ENCODE data around the gene DDX24.

The DDX24 gene

GRCh38 chr14:94080621-94081385, at the start of gene DDX24, which contains the start of gene IFI27L1:
Gene DDX24, minus strand, starts transcription at chr14:94081202. Its CDS starts 1,460 bp downstream, at chr14:94079742.
Gene IFI27L1, plus strand, starts transcription at chr14:94081310. Its CDS starts 15,628 bp downstream, at chr14:94096938.
- peak; percentile 54 for DNase-seq

GRCh38 chr14:94129758-94130414, 48.9 kb upstream of the DDX24 start:
- no peak for DNase-seq

GRCh38 chr14:94129111-94129757, 48.2 kb upstream of the DDX24 start, which contains the start of gene IFI27L2:
Gene IFI27L2, minus strand, starts transcription at chr14:94129604. Its CDS starts 40 bp downstream, at chr14:94129564.
- DNase-seq, result no peak

- DNase-seq, result no peak
Measured at GRCh38 chr14:94128216-94128839, 47.3 kb upstream of the DDX24 start.

- no peak for DNase-seq
Measured at GRCh38 chr14:94127330-94127729, 46.3 kb upstream of the DDX24 start.

GRCh38 chr14:94126800-94127199, 45.8 kb upstream of the DDX24 start:
- DNase-seq, result no peak

GRCh38 chr14:94126419-94126677, 45.3 kb upstream of the DDX24 start:
- no peak for DNase-seq

- no peak for DNase-seq
Measured at GRCh38 chr14:94125659-94126418, 44.8 kb upstream of the DDX24 start.

- no peak for DNase-seq
Measured at GRCh38 chr14:94124582-94125377, 43.8 kb upstream of the DDX24 start.

- DNase-seq, result no peak
Measured at GRCh38 chr14:94123868-94124267, 42.9 kb upstream of the DDX24 start.

GRCh38 chr14:94123296-94123695, 42.3 kb upstream of the DDX24 start:
- no peak for DNase-seq

- no peak for DNase-seq
Measured at GRCh38 chr14:94122438-94122837, 41.4 kb upstream of the DDX24 start.

GRCh38 chr14:94121485-94121884, 40.5 kb upstream of the DDX24 start:
- no peak for DNase-seq

- no peak for DNase-seq
Measured at GRCh38 chr14:94120667-94121340, 39.8 kb upstream of the DDX24 start.

- no peak for DNase-seq
Measured at GRCh38 chr14:94119071-94119470, 38.1 kb upstream of the DDX24 start.

- DNase-seq, result no peak
Measured at GRCh38 chr14:94117856-94118255, 36.9 kb upstream of the DDX24 start.

GRCh38 chr14:94116701-94117100, 35.7 kb upstream of the DDX24 start:
- DNase-seq, result no peak

GRCh38 chr14:94115631-94116030, 34.6 kb upstream of the DDX24 start:
- DNase-seq, result no peak

- no peak for DNase-seq
Measured at GRCh38 chr14:94115058-94115591, 34.1 kb upstream of the DDX24 start.

GRCh38 chr14:94114589-94115057, 33.6 kb upstream of the DDX24 start:
- DNase-seq, result no peak

Data from GF-D8 (cell line).